K562 (cell line): ENCODE results near the gene USP37. TPM values are rescaled to one million over a fixed set of nuclear protein-coding genes. Genes with fewer than 3 reads are reported as not detected.

ENCODE experiments used
- ATAC-seq: fragments of 200-7000 bp; cut with Tn5 transposase; 3 replicates; pipeline ENCODE4 v1.9.1; 2020; ENCODE audit warnings: moderate library complexity
- BruUV-seq: library from RNA; stranded (reverse); fragments of 400-500 nt; replicated peaks from 2 replicates; lab custom pipeline; 2021; lab: Mats Ljungman, UMichigan
- CTCF ChIA-PET: fragments of 300-600 bp; formaldehyde crosslinking; extraction: SDS; loops from one replicate; lab custom pipeline; 2021; ENCODE audit warnings: low intra/inter-chr PET ratio; lab: Yijun Ruan, JAX
- POLR2A ChIA-PET: fragments of 300-600, 350-650 bp; sonication (Branson Sonifier 250); formaldehyde crosslinking; extraction: SDS; loops from one replicate; lab custom pipeline; 2021; ENCODE audit warnings: antibody characterized with exemption, inconsistent platforms; lab: Yijun Ruan, JAX
- DNase-seq, 4 experiments: peaks; one replicate each; pipeline versions ENCODE4 v3.0.0 to v3.0.0-alpha.2; 2011 to 2018; ENCODE audit warnings: low spot score in 3 of 4, mixed read lengths in 3 of 4; ENCODE audit errors: extremely low read depth in 1 of 4
- FAIRE-seq: peaks from 2 replicates; lab custom pipeline; 2011; peaks lifted over from hg19 to GRCh38; lab: Jason Lieb, UNC
- H2AFZ ChIP-seq: 2 replicates; pipeline ENCODE4 v1.6.0; 2011; ENCODE audit warnings: low read depth, low read length, control low read depth, inconsistent platforms
- H3K27ac ChIP-seq: fragments of 200-600 bp; 3 replicates; pipeline ENCODE4 v1.8.0; 2011; ENCODE audit warnings: low read depth, mild to moderate bottlenecking, control low read depth, inconsistent platforms, low read length, moderate library complexity, mixed read lengths; ENCODE audit errors: extremely low read depth
- H3K27me3 ChIP-seq, 2 experiments: fragments of 300-600 bp in 1 of 2; 2 replicates in 1 of 2; 3 replicates in 1 of 2; pipeline versions ENCODE4 v1.6.0 to v1.8.0; 2011; ENCODE audit warnings: inconsistent platforms in 2 of 2, low read length in 2 of 2, mild to moderate bottlenecking in 1 of 2, mixed read lengths in 1 of 2, moderate library complexity in 1 of 2; ENCODE audit not compliant: control insufficient read depth in 2 of 2, insufficient read depth in 2 of 2
- H3K36me3 ChIP-seq: fragments of 300-600 bp; 3 replicates; pipeline ENCODE4 v1.8.0; 2011; ENCODE audit warnings: mild to moderate bottlenecking, low read length, inconsistent platforms; ENCODE audit not compliant: control insufficient read depth, insufficient read depth
- H3K4me1 ChIP-seq, 2 experiments: fragments of 200-600 bp in 1 of 2; replicated peaks in 1 of 2; 2 replicates in 1 of 2; 3 replicates in 1 of 2; pipeline versions ENCODE4 v1.5.1 to v1.8.0; 2011; ENCODE audit warnings: inconsistent platforms in 2 of 2, low read length in 2 of 2, mild to moderate bottlenecking in 1 of 2, mixed read lengths in 1 of 2, moderate library complexity in 1 of 2; ENCODE audit not compliant: control insufficient read depth in 2 of 2, insufficient read depth in 2 of 2
- H3K4me2 ChIP-seq: 2 replicates; pipeline ENCODE4 v1.6.1; 2011; ENCODE audit warnings: low read length, control low read depth, inconsistent platforms, mixed read lengths; ENCODE audit not compliant: insufficient read depth
- H3K4me3 ChIP-seq: fragments of 200-600 bp; sonication (generic), shearing (Covaris generic); 2 replicates; pipeline ENCODE4 v1.5.1; 2016; ENCODE audit warnings: control low read depth, inconsistent platforms
- H3K79me2 ChIP-seq: fragments of 200-600 bp; 3 replicates; pipeline ENCODE4 v1.8.0; 2011; ENCODE audit warnings: low read length, inconsistent platforms; ENCODE audit not compliant: control insufficient read depth, insufficient read depth
- H3K9ac ChIP-seq, 2 experiments: 2 replicates each; pipeline versions ENCODE4 v1.6.0 to v1.6.1; 2011; ENCODE audit warnings: low read depth in 2 of 2, low read length in 2 of 2, control low read depth in 1 of 2, inconsistent platforms in 1 of 2, mild to moderate bottlenecking in 1 of 2, mixed read lengths in 1 of 2; ENCODE audit not compliant: insufficient read depth in 1 of 2
- H3K9me1 ChIP-seq: one replicate; pipeline ENCODE4 v1.6.0; 2011; ENCODE audit warnings: inconsistent platforms, mild to moderate bottlenecking, low read length, moderate library complexity; ENCODE audit not compliant: control insufficient read depth, insufficient read depth
- H3K9me3 ChIP-seq: replicated peaks from 2 replicates; pipeline ENCODE4 v1.5.1; 2011; ENCODE audit warnings: low read depth, low read length, inconsistent platforms; ENCODE audit not compliant: control insufficient read depth, insufficient read depth
- H4K20me1 ChIP-seq: replicated peaks from 2 replicates; pipeline ENCODE4 v1.6.1; 2011; ENCODE audit warnings: low read length, inconsistent platforms, mixed read lengths; ENCODE audit not compliant: control insufficient read depth, insufficient read depth
- FOSL1 ChIP-seq: fragments of 200-800 bp; sonication (Bioruptor generic); conservative IDR thresholded peaks from 2 replicates; pipeline ENCODE4 v1.6.1; 2016; ENCODE audit warnings: missing genetic modification characterization, missing compliant biosample characterization
- HDAC2 ChIP-seq: fragments of 450-650 bp; IDR thresholded peaks from 2 replicates; pipeline ENCODE4 v1.6.1; 2016; ENCODE audit warnings: mild to moderate bottlenecking
- HDGF ChIP-seq: fragments of 450-650 bp; IDR thresholded peaks from 2 replicates; pipeline ENCODE4 v1.6.1; 2016
- KLF16 ChIP-seq: IDR thresholded peaks from 2 replicates; pipeline ENCODE4 v1.6.1; 2016; ENCODE audit warnings: antibody characterized with exemption
- MCM7 ChIP-seq, 2 experiments: fragments of 450-650 bp; IDR thresholded peaks; 2 replicates each; pipeline ENCODE4 v1.6.1; 2016 to 2018
- PURB ChIP-seq: sonication (generic); formaldehyde crosslinking; IDR thresholded peaks from 2 replicates; pipeline ENCODE4 v1.9.0; 2021; ENCODE audit warnings: low read depth, mild to moderate bottlenecking, missing genetic modification reagents
- SMAD1 ChIP-seq: fragments of 150-350 bp; IDR thresholded peaks from 2 replicates; pipeline ENCODE4 v1.6.1; 2014; ENCODE audit warnings: low read length, low read depth; ENCODE audit not compliant: partially characterized antibody
- USF1 ChIP-seq: sonication (generic); formaldehyde crosslinking; IDR thresholded peaks from 2 replicates; pipeline ENCODE4 v1.9.0; 2022; ENCODE audit warnings: mild to moderate bottlenecking, missing genetic modification reagents
- WGBS: fragments of 100-300 bp; shearing (Covaris generic); methylation state at CpG from one replicate; pipeline ENCODE4 v1.1.6; 2016; ENCODE audit warnings: low coverage, mixed read lengths; ENCODE audit not compliant: insufficient coverage; ENCODE audit errors: missing lambda C conversion rate; 5-methylcytosine and 5-hydroxymethylcytosine counted together
- in situ Hi-C: fragments of 300-500 bp; cut with MboI; formaldehyde crosslinking; loops from 4 replicates; pipeline ENCODE4 v1.15.0; 2018; ENCODE audit warnings: inconsistent platforms, mixed read lengths
- intact Hi-C: fragments of 100-400 bp; cut with micrococcal nuclease; formaldehyde crosslinking; loops from 2 replicates; pipeline ENCODE4 v1.14.2; 2022
- polyA plus RNA-seq, 8 experiments: library from polyadenylated mRNA; depleted of rRNA in 4 of 8; stranded (reverse) in 5 of 8; unstranded in 3 of 8; fragments of >200 nt; fragmentation: Nextera tagmentation in 2 of 8; fragmentation: Illumina TruSeq in 1 of 8; extraction: Ambion mirVana in 2 of 8; extraction: Trizol in 1 of 8; gene quantifications; 2 replicates each; pipeline versions ENCODE4 v1.2.1 to v1.2.3, GENCODE V29; 2011 to 2014; ENCODE audit warnings: inconsistent platforms in 1 of 8, missing spikeins in 1 of 8
- total RNA-seq, 7 experiments: library from RNA; depleted of rRNA in 6 of 7; stranded (reverse); fragments of >200 nt in 6 of 7; fragmentation: Illumina TruSeq in 2 of 7; extraction: Trizol in 2 of 7; gene quantifications; 2 replicates each; pipeline versions ENCODE4 v1.2.1 to v1.2.3, GENCODE V29; 2011 to 2021; ENCODE audit warnings: low replicate concordance in 1 of 7
- TF ChIP-seq, protein P1 (sequence below): fragments of 450-650 bp; IDR thresholded peaks from 2 replicates; pipeline ENCODE4 v1.7.0; 2016; ENCODE audit warnings: borderline replicate concordance
- TF ChIP-seq, protein P2 (sequence below): fragments of 250-450 bp; sonication (Bioruptor Pico); IDR thresholded peaks from 2 replicates; pipeline ENCODE4 v1.4.0; 2020

USP37 gene
- total and polyA plus RNA-seq, 9 of the 15 experiments (the other 6 are each of a cell fraction or from before 2014, with no cell fraction given), result 2.0 to 14.2 (median 8.5) TPM

DNA sequence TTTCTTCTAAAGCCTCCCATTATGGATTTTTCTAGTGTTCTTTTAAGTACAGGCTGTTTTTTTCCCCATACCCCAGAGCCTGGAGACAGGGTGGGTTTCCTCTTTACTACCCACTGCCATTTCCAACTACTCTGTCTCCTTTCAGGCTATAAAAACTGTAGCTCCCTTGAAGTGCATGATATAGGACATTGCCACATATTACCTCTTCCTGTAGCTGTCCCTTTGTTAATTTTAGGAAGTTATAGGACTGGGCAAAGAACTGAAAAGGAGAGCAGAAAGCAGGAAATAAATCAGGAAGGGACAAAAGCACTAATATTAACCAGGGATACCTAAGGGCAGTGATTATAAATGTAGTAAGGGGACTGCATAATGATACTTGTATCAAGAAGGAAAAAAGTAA is 95.2 kb downstream of the USP37 start:
- no peak overlapping the region for H3K27ac ChIP-seq
- H2AFZ ChIP-seq, result no peak overlapping the region
- H3K79me2 ChIP-seq, result no peaks in the 10 kb centered on the region
- peaks cover 0 to 5% of the 10 kb centered on the region in 2 experiments; a peak in 3 of 5 replicates for H3K4me1 ChIP-seq
- H3K9me1 ChIP-seq, result no peaks in the 10 kb centered on the region
- ChIA-PET POLR2A (interaction anchor here (1.3 kb wide), 1 partner anchor 16 kb away, joined by 3 read pairs; no protein-coding TSS in a partner anchor), CTCF (no interaction called here)
- H3K27me3 ChIP-seq, result no peaks in the 10 kb centered on the region
- no peak for DNase-seq
- no peak for FAIRE-seq
- H3K9ac ChIP-seq, result no peak overlapping the region
- no peaks in the 10 kb centered on the region for H3K9me3 ChIP-seq
- no peak for ATAC-seq
- BruUV-seq, result no TSS peak
- in situ Hi-C loops (no loop called here), intact Hi-C loops (no loop called here)
- H3K36me3 ChIP-seq, result peaks cover 66% of the 10 kb centered on the region
- no peak overlapping the region for H3K4me3 ChIP-seq
- no peak overlapping the region for H3K4me2 ChIP-seq
- TF ChIP-seq HDGF, result no peak
- no peak for TF ChIP-seq SMAD1
- H4K20me1 ChIP-seq, result no peaks in the 10 kb centered on the region

DNA sequence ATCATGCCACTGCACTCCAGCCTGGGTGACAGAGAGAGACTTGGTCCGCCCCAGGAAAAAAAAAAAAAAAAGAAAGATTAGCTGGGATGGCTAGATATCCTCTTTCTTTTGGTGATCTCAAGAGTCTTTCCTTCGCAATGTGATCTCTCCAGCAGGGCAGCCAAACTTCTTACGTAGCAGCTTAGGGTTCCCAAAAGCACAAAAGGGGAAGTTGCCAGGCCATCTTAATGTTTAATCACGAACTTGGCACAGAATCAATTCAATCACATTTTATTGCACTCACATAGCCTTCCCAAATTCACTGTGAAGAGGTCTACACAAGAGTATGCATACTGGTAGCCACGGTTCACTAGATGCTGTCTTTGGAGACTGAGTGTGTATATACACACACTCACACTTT is 96.2 kb downstream of the USP37 start:
- TF ChIP-seq KLF16, result no peak
- TF ChIP-seq, protein P1, sequence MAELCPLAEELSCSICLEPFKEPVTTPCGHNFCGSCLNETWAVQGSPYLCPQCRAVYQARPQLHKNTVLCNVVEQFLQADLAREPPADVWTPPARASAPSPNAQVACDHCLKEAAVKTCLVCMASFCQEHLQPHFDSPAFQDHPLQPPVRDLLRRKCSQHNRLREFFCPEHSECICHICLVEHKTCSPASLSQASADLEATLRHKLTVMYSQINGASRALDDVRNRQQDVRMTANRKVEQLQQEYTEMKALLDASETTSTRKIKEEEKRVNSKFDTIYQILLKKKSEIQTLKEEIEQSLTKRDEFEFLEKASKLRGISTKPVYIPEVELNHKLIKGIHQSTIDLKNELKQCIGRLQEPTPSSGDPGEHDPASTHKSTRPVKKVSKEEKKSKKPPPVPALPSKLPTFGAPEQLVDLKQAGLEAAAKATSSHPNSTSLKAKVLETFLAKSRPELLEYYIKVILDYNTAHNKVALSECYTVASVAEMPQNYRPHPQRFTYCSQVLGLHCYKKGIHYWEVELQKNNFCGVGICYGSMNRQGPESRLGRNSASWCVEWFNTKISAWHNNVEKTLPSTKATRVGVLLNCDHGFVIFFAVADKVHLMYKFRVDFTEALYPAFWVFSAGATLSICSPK, result no peak
- no peak for TF ChIP-seq USF1 (CRISPR knock-in tag)
- no peak for TF ChIP-seq FOSL1
- no peak for TF ChIP-seq PURB
- no peak for TF ChIP-seq HDAC2
- no peak for TF ChIP-seq MCM7 (IDR thresholded peaks at IDR 0.05)
- TF ChIP-seq, protein P2, sequence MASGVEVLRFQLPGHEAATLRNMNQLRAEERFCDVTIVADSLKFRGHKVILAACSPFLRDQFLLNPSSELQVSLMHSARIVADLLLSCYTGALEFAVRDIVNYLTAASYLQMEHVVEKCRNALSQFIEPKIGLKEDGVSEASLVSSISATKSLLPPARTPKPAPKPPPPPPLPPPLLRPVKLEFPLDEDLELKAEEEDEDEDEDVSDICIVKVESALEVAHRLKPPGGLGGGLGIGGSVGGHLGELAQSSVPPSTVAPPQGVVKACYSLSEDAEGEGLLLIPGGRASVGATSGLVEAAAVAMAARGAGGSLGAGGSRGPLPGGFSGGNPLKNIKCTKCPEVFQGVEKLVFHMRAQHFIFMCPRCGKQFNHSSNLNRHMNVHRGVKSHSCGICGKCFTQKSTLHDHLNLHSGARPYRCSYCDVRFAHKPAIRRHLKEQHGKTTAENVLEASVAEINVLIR (CRISPR knock-in tag), result no peak
- no peaks in the 10 kb centered on the region for H3K9me3 ChIP-seq
- intact Hi-C loops (no loop called here), in situ Hi-C loops (no loop called here)
- CTCF ChIA-PET, result no interaction called here
- no peaks in the 10 kb centered on the region for H3K27me3 ChIP-seq
- H3K4me3 ChIP-seq, result no peak overlapping the region
- DNase-seq, result no peak
- no TSS peak for BruUV-seq
- H3K79me2 ChIP-seq, result no peaks in the 10 kb centered on the region
- H3K9ac ChIP-seq, result no peak overlapping the region
- H3K27ac ChIP-seq, result no peak overlapping the region
- no peaks in the 10 kb centered on the region for H4K20me1 ChIP-seq
- H3K4me1 ChIP-seq, result peaks cover 0 to 5% of the 10 kb centered on the region in 2 experiments; a peak in 3 of 5 replicates
- WGBS, result 67% methylated on average over 4 of the region's 5 CpGs
- FAIRE-seq, result no peak
- ATAC-seq, result no peak
- POLR2A ChIA-PET, result no interaction called here
- no peak overlapping the region for H2AFZ ChIP-seq
- H3K4me2 ChIP-seq, result no peak overlapping the region
- H3K9me1 ChIP-seq, result no peaks in the 10 kb centered on the region
- peaks cover 58% of the 10 kb centered on the region for H3K36me3 ChIP-seq
